BLaER1 treated with 17β-estradiol and CSF1 and Interleukin-3, amounts not matched to agents 10 nM and 100 nM (cell line): ENCODE results near the gene CYB5RL.
A peak's percentile ranks its signal among the peaks of the same experiment; 100 is the strongest.
"Not testable (repeated sequence)": the region's sequence is repeated elsewhere in the genome, so short reads cannot be mapped to it uniquely, and the experiment has no call there.

Experiments
- H3K27ac ChIP-seq, 11 experiments: shearing (Covaris generic); formaldehyde crosslinking; 2 replicates each; pipeline ENCODE4 v1.8.1; 2022
- H3K27me3 ChIP-seq, 11 experiments: shearing (Covaris generic); formaldehyde crosslinking; 2 replicates each; pipeline ENCODE4 v1.8.1; 2022
- H3K36me3 ChIP-seq, 11 experiments: shearing (Covaris generic); formaldehyde crosslinking; 2 replicates each; pipeline ENCODE4 v1.8.1; 2022
- H3K4me1 ChIP-seq, 10 experiments: shearing (Covaris generic); formaldehyde crosslinking; 2 replicates each; pipeline ENCODE4 v1.8.1; 2022
- H3K4me2 ChIP-seq, 11 experiments: shearing (Covaris generic); formaldehyde crosslinking; 2 replicates each; pipeline ENCODE4 v1.8.1; 2022
- H3K4me3 ChIP-seq, 10 experiments: shearing (Covaris generic); formaldehyde crosslinking; 2 replicates each; pipeline ENCODE4 v1.8.1; 2022
- H3K9ac ChIP-seq, 11 experiments: shearing (Covaris generic); formaldehyde crosslinking; 2 replicates each; pipeline ENCODE4 v1.8.1; 2022
- H3K9me3 ChIP-seq, 11 experiments: shearing (Covaris generic); formaldehyde crosslinking; replicated peaks in 1 of 11; 2 replicates each; pipeline ENCODE4 v1.8.1; 2022
- H4K20me1 ChIP-seq, 11 experiments: shearing (Covaris generic); formaldehyde crosslinking; 2 replicates each; pipeline ENCODE4 v1.8.1; 2022
- Cebpa-rat ChIP-seq, 11 experiments: shearing (Covaris generic); IDR thresholded peaks; 2 replicates each; pipeline ENCODE4 v1.8.1; 2022

The CYB5RL gene

DNA sequence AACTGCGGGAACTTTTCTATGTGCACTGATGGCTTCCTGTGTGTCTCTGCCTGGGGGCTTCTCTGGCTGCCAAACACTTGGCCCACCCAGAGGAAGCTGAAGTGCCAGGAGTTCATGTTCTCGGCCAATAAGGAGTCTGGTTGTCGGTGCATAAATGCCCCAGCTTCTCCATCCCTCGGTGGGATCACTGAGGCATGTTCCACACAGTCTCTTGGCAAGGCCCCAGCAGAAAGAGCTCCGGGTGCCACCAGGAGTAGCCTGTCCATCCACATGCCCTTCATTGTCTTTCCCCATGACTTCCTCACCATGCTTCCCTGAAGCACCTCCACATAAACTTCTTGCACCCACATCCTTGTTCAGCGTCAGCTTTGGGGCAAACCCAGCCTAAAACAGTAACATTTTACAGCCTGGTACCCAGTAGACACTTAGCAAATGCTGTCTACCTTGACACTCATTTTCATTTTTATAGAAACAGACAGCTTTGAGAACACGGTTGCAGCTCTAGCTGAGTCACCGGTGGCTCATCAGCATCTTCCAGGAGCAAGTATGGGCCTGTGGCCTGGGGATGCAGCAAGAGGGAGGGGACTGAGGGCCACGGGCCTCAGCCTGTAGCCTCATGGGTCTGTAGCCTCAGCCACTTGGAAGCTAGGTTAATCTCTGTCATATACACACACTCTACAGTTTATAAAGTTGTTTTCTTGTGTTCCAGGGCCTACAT is 32.2 kb downstream of the CYB5RL start:
- Histone ChIP-seq H3K4me3 (no peak overlapping the region), H3K27me3 (no peaks in the 10 kb centered on the region), H3K9me3 (no peaks in the 10 kb centered on the region), H4K20me1 (no peaks in the 10 kb centered on the region), H3K4me1 (peaks cover 0 to 20% (median 15%) of the 10 kb centered on the region in 10 experiments; a peak in 15 of 20 replicates), H3K9ac (no peak overlapping the region), H3K36me3 (no peaks in the 10 kb centered on the region; a peak in 1 of 22 replicates), H3K27ac (no peak overlapping the region), H3K4me2 (no peak overlapping the region)
- TF ChIP-seq Cebpa-rat (IDR thresholded peaks at IDR 0.05) = no peak

DNA sequence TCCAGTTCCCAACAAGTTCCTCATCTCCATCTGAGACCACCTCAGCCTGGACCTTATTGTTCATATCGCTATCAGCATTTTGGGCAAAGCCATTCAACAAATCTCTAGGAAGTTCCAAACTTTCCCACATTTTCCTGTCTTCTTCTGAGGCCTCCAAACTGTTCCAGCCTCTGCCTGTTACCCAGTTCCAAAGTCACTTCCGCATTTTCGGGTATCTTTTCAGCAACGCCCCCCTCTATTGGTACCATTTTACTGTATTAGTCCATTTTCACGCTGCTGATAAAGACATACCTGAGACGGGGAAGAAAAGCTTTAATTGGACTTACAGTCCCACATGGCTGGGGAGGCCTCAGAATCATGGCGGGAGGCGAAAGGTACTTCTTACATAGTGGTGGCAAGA is 33.5 kb downstream of the CYB5RL start:
- not testable (repeated sequence) for H3K9ac ChIP-seq, H3K9me3 ChIP-seq, H3K4me1 ChIP-seq, H3K4me2 ChIP-seq, H3K4me3 ChIP-seq, H4K20me1 ChIP-seq, H3K27me3 ChIP-seq, H3K27ac ChIP-seq, H3K36me3 ChIP-seq

DNA sequence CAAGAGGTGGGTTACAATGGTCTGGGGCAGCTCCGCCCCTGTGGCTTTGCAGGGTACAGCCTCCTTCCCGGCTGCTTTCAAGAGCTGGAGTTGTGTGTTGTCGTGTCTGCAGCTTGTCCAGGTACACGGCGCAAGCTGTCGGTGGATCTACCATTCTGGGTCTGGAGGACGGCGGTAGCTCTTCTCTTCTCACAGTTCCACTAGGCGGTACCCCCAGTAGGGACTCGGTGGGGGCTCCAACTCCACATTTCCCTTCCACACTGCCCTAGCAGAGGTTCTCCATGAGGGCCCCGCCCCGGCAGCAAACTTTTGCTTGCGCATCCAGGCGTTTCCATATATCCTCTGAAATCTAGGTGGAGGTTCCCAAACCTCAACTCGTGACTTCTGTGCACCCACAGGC is 34.7 kb downstream of the CYB5RL start:
- H4K20me1 ChIP-seq = 0 out of 22 replicates have a peak, but pooled peaks cover 0 to 5% (median 0%) of the 10 kb centered on the region in 11 experiments
- no peaks in the 10 kb centered on the region for H3K36me3 ChIP-seq
- no peak overlapping the region for H3K9ac ChIP-seq
- H3K4me1 ChIP-seq = peaks cover 0 to 3% (median 1%) of the 10 kb centered on the region in 10 experiments; a peak in 9 of 20 replicates
- TF ChIP-seq Cebpa-rat (IDR thresholded peaks at IDR 0.05) = no peak
- no peak overlapping the region for H3K4me2 ChIP-seq
- H3K9me3 ChIP-seq = no peaks in the 10 kb centered on the region
- H3K27me3 ChIP-seq = no peaks in the 10 kb centered on the region
- H3K27ac ChIP-seq = no peak overlapping the region
- no peak overlapping the region for H3K4me3 ChIP-seq

DNA sequence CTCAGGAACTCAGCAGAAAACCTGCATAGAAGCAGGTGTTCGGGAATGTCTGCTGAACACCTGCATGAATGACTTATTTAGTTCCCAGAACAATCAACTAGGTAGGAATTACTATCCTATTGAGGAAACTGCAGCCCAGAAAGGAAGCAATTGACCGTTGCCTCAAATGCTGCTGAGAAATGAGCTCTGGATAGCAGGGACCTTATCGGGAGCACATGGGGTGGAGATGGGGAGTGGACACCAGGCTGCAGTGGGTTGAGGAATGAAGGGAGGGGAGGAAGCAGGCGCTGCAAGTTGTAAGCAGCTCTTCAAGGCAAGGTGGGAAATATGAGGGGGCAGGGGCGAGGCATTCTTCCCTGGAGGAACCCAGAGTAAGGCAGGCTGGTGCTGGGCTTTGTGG is 36.3 kb downstream of the CYB5RL start:
- TF ChIP-seq Cebpa-rat (IDR thresholded peaks at IDR 0.05) = no peak

DNA sequence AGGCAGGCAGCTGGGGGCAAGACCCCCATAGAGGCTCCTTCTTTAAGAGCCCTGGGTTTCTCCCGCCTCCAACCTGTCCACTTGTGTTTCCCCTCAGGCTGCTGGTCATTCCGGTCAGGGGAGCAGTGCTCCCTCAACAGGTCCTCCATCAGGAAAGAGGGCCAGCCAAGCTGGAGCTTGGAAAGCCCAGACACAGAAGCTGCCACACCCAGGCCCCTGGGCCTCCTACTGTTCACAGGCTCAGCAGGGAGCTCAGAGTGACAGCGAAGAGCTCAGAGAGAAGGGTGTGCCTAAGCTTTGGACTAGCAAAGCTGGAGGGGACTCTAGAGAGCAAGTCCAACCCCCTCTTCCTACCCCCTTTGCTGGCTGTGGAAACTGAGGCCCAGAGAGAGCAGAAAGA is 36.8 kb downstream of the CYB5RL start:
- H3K4me2 ChIP-seq = no peak overlapping the region
- H3K36me3 ChIP-seq = no peaks in the 10 kb centered on the region
- peaks cover 0 to 12% (median 9%) of the 10 kb centered on the region in 10 experiments; a peak in 11 of 20 replicates for H3K4me1 ChIP-seq
- no peak overlapping the region for H3K9ac ChIP-seq
- H3K27ac ChIP-seq = no peak overlapping the region
- H4K20me1 ChIP-seq = 0 out of 22 replicates have a peak, but pooled peaks cover 0 to 5% (median 0%) of the 10 kb centered on the region in 11 experiments
- no peak for TF ChIP-seq Cebpa-rat (IDR thresholded peaks at IDR 0.05)
- no peak overlapping the region for H3K4me3 ChIP-seq
- H3K27me3 ChIP-seq = no peaks in the 10 kb centered on the region
- no peaks in the 10 kb centered on the region for H3K9me3 ChIP-seq

More for the DNA sequence above, 36.3 kb downstream of the CYB5RL start:
- peaks cover 0 to 8% (median 7%) of the 10 kb centered on the region in 10 experiments; a peak in 9 of 20 replicates for H3K4me1 ChIP-seq
- H3K4me2 ChIP-seq = no peak overlapping the region
- H4K20me1 ChIP-seq = 0 out of 22 replicates have a peak, but pooled peaks cover 0 to 5% (median 0%) of the 10 kb centered on the region in 11 experiments
- no peak overlapping the region for H3K4me3 ChIP-seq
- no peaks in the 10 kb centered on the region for H3K36me3 ChIP-seq
- H3K27ac ChIP-seq = no peak overlapping the region
- H3K9me3 ChIP-seq = no peaks in the 10 kb centered on the region
- H3K9ac ChIP-seq = no peak overlapping the region
- no peaks in the 10 kb centered on the region for H3K27me3 ChIP-seq

DNA sequence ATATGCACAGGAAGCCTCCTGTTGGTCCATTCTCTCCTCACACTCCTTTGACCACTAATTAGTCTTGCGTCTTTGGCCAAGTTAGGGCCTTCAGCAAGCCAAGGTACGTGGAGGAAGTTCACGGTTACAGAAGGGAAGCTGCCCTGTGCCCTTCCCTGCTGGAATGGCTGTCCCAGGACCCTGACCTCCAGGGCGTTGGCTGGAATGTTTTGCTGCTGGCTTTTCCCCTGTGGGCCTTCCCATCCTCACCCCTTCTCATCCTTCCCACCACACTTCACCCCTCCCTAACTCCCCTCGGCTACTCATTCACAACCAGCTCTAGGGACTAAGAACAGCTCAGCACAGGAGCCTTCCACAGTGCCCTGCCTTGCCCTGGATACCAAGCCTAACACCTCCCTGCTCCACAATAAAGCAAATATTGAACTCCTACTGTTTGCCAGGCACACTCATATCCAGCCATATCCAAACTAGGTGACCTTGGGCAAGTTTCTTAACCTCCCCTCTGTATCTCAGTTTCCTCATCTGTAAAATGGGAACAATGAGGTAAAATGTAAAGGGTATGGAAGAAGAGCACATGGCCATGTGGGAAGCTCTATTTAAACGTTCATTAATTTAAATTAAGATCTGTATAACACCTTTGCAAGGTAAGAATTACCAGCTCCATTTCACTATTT is 38.2 kb downstream of the CYB5RL start:
- Histone ChIP-seq H3K36me3 (no peaks in the 10 kb centered on the region), H3K4me3 (no peak overlapping the region), H3K4me2 (no peak overlapping the region), H3K9me3 (no peaks in the 10 kb centered on the region), H3K27me3 (no peaks in the 10 kb centered on the region), H3K27ac (no peak overlapping the region), H3K9ac (no peak overlapping the region), H3K4me1 (peaks cover 0 to 15% (median 11%) of the 10 kb centered on the region in 10 experiments; a peak in 11 of 20 replicates), H4K20me1 (0 out of 22 replicates have a peak, but pooled peaks cover 0 to 5% (median 0%) of the 10 kb centered on the region in 11 experiments)
- TF ChIP-seq Cebpa-rat (IDR thresholded peaks at IDR 0.05) = no peak

DNA sequence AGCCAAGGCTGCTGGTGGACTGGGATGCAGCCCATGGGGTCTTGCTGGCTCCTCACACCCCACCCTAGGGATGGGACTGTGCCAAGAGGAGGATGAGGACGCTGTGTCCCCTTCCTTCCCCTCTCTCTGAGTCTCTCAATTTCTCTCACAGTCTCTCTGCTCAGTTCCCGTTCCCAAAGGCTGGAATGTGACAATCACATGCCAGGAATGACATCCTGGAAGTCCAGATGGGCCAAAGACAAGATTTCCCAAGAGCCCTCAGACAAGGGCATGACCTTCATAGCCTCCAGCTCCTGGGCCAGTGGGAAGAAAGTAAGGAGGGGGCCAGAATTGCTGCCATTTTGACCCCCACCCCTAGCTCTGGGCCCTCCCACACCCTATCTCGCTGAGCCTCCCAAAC is 39.5 kb downstream of the CYB5RL start:
- Histone ChIP-seq H3K36me3 (no peaks in the 10 kb centered on the region), H3K4me2 (peak overlapping the region in 8 of 11 experiments; percentile 7 to 41 (median 34); a peak in 11 of 22 replicates), H3K4me3 (no peak overlapping the region), H3K9me3 (no peaks in the 10 kb centered on the region), H3K27ac (no peak overlapping the region), H3K27me3 (no peaks in the 10 kb centered on the region), H4K20me1 (0 out of 22 replicates have a peak, but pooled peaks cover 0 to 5% (median 0%) of the 10 kb centered on the region in 11 experiments), H3K4me1 (peaks cover 4 to 16% (median 11%) of the 10 kb centered on the region in 10 experiments; a peak in 12 of 20 replicates), H3K9ac (no peak overlapping the region; a peak in 1 of 22 replicates)
- no peak for TF ChIP-seq Cebpa-rat (IDR thresholded peaks at IDR 0.05)

DNA sequence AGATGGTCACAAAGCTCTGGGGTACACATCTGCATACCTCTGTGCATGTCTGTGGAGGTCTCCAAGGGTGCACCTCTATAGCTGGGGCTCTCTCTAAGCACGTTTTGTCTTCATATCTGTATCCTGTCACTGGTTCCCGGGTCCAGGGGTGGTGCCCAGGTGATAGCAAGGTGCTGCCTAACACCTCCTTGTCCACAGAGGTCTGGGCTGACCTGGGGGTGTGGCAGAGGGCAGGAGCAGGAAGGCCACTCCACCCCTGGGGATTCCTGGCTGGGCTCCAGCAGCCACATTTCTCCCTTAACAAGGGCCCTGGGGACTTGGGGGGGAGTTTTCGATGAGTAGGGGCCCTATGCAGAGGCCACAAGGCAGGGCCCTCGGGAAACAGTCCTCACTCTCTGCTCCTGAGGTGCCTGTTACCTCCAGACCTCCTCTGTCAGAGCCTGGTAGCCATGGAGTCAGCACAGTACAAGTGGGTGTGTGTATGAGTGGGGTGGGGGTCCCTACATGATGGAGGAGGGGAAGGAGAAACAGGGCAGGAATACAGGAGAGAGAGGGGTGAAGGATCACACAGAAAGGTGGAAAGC is 40.0 kb downstream of the CYB5RL start:
- no peaks in the 10 kb centered on the region for H3K9me3 ChIP-seq
- H3K4me1 ChIP-seq = peaks cover 4 to 18% (median 11%) of the 10 kb centered on the region in 10 experiments; a peak in 12 of 20 replicates
- no peaks in the 10 kb centered on the region for H3K27me3 ChIP-seq
- peak overlapping the region in 8 of 11 experiments; percentile 7 to 41 (median 34); a peak in 11 of 22 replicates for H3K4me2 ChIP-seq
- H3K36me3 ChIP-seq = no peaks in the 10 kb centered on the region
- no peak overlapping the region; a peak in 1 of 22 replicates for H3K9ac ChIP-seq
- H3K4me3 ChIP-seq = no peak overlapping the region
- no peak for TF ChIP-seq Cebpa-rat (IDR thresholded peaks at IDR 0.05)
- H4K20me1 ChIP-seq = 0 out of 22 replicates have a peak, but pooled peaks cover 0 to 5% (median 0%) of the 10 kb centered on the region in 11 experiments
- H3K27ac ChIP-seq = no peak overlapping the region

DNA sequence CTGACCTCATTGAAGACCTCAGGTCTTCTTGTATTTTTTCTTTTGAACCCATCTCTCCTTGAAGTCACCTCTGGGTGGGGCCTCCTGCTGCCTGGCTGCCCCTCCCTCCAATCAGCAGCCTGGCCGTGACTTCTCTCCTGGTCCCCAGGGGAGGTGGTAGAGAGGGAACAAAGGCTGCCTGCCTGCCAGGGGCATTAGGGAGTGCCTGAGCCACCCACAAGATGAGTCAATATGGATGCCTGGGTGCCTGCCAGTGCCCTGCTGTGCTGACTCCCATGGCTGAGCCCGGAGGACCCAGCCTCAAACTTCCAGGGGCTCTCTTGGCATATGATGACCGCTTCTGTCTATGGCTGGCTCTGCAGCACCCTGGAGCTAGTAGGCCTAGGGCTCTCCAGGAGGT is 41.8 kb downstream of the CYB5RL start:
- Histone ChIP-seq H3K9me3 (no peaks in the 10 kb centered on the region), H3K36me3 (no peaks in the 10 kb centered on the region), H3K9ac (no peak overlapping the region), H3K4me1 (peaks cover 7 to 34% (median 23%) of the 10 kb centered on the region in 10 experiments; a peak in 19 of 20 replicates), H3K4me2 (peak overlapping the region in 2 of 11 experiments; percentile 24 to 29; a peak in 1 of 22 replicates), H3K4me3 (no peak overlapping the region), H3K27ac (no peak overlapping the region), H3K27me3 (no peaks in the 10 kb centered on the region), H4K20me1 (0 out of 22 replicates have a peak, but pooled peaks cover 0 to 5% (median 0%) of the 10 kb centered on the region in 11 experiments)
- no peak for TF ChIP-seq Cebpa-rat (IDR thresholded peaks at IDR 0.05)
